DND-41 (cell line): ENCODE results near the gene NRGN.

ENCODE experiments used
- ATAC-seq: fragments of 200-7000 bp; cut with Tn5 transposase; 3 replicates; pipeline ENCODE4 v1.9.1; 2021; ENCODE audit warnings: low read depth; ENCODE audit not compliant: insufficient read depth
- DNase-seq: peaks from one replicate; pipeline ENCODE4 v3.0.0-alpha.2; 2020
- H2AFZ ChIP-seq: 2 replicates; pipeline ENCODE4 v1.6.0; 2012; ENCODE audit warnings: low read depth, low read length
- H3K27ac ChIP-seq: 2 replicates; pipeline ENCODE4 v1.5.1; 2012; ENCODE audit warnings: low read length, inconsistent platforms
- H3K27me3 ChIP-seq: fragments of 200-600 bp; sonication (generic); 2 replicates; pipeline ENCODE4 v1.6.0; 2012; ENCODE audit warnings: low read length, mild to moderate bottlenecking, inconsistent platforms; ENCODE audit not compliant: insufficient read depth, poor library complexity
- H3K36me3 ChIP-seq: 2 replicates; pipeline ENCODE4 v1.5.1; 2012; ENCODE audit warnings: low read length, inconsistent platforms; ENCODE audit not compliant: insufficient read depth
- H3K4me1 ChIP-seq: 2 replicates; pipeline ENCODE4 v1.5.1; 2012; ENCODE audit warnings: mild to moderate bottlenecking, low read length; ENCODE audit not compliant: insufficient read depth
- H3K4me2 ChIP-seq: 2 replicates; pipeline ENCODE4 v1.6.0; 2012; ENCODE audit warnings: mild to moderate bottlenecking, moderate library complexity, low read length, inconsistent platforms; ENCODE audit not compliant: insufficient read depth
- H3K4me3 ChIP-seq, 2 experiments: fragments of 200-600 bp in 1 of 2; shearing (Covaris generic) in 1 of 2; 2 replicates each; pipeline ENCODE4 v1.5.1; 2012 to 2016; ENCODE audit warnings: inconsistent platforms in 2 of 2, low read length in 2 of 2, mild to moderate bottlenecking in 2 of 2, low read depth in 1 of 2, moderate library complexity in 1 of 2
- H3K79me2 ChIP-seq: 2 replicates; pipeline ENCODE4 v1.6.0; 2012; ENCODE audit warnings: low read length, inconsistent platforms; ENCODE audit not compliant: insufficient read depth
- H3K9ac ChIP-seq: 2 replicates; pipeline ENCODE4 v1.6.0; 2012; ENCODE audit warnings: low read depth, mild to moderate bottlenecking, inconsistent platforms, low read length, moderate library complexity
- H3K9me3 ChIP-seq: 2 replicates; pipeline ENCODE4 v1.5.1; 2012; ENCODE audit warnings: low read length, moderate library complexity, mild to moderate bottlenecking, inconsistent platforms; ENCODE audit not compliant: insufficient read depth, severe bottlenecking
- H4K20me1 ChIP-seq: 2 replicates; pipeline ENCODE4 v1.6.0; 2012; ENCODE audit warnings: low read length; ENCODE audit not compliant: insufficient read depth
- CTCF ChIP-seq: IDR thresholded peaks from 2 replicates; pipeline ENCODE4 v1.5.1; 2012; ENCODE audit warnings: borderline replicate concordance, low read length, moderate library complexity, mild to moderate bottlenecking; ENCODE audit not compliant: poor library complexity, severe bottlenecking; ENCODE audit errors: extremely low read depth
- EZH2 ChIP-seq: IDR thresholded peaks from 3 replicates; pipeline ENCODE4 v1.6.1; 2012; ENCODE audit warnings: borderline replicate concordance, low read depth, mild to moderate bottlenecking, moderate library complexity, low read length, inconsistent platforms; ENCODE audit not compliant: severe bottlenecking

Gene NRGN

GRCh38 chr11:124760205-124760652 is 20.5 kb downstream of the NRGN start:
- H3K4me1 ChIP-seq = no peaks in the 10 kb centered on the region
- H3K9me3 ChIP-seq = no peaks in the 10 kb centered on the region
- no peak overlapping the region for H3K4me3 ChIP-seq
- no peak overlapping the region for H3K4me2 ChIP-seq
- no peak overlapping the region for H3K9ac ChIP-seq
- DNase-seq (no peak), ATAC-seq (no peak)
- H3K27ac ChIP-seq = no peak overlapping the region
- H3K79me2 ChIP-seq = no peaks in the 10 kb centered on the region
- TF ChIP-seq CTCF = no peak
- no peak for TF ChIP-seq EZH2
- H4K20me1 ChIP-seq = peaks cover 10% of the 10 kb centered on the region; the same call in 1 of the 2 replicates
- no peaks in the 10 kb centered on the region for H3K27me3 ChIP-seq
- H2AFZ ChIP-seq = no peak overlapping the region
- peaks cover 5% of the 10 kb centered on the region; the same call in 1 of the 2 replicates for H3K36me3 ChIP-seq

- Histone ChIP-seq H2AFZ (no peak overlapping the region), H3K4me2 (no peak overlapping the region), H3K4me1 (no peaks in the 10 kb centered on the region), H3K4me3 (no peak overlapping the region), H3K27ac (no peak overlapping the region), H3K36me3 (peaks cover 5% of the 10 kb centered on the region; the same call in 1 of the 2 replicates), H3K9me3 (no peaks in the 10 kb centered on the region), H4K20me1 (peaks cover 10% of the 10 kb centered on the region; the same call in 1 of the 2 replicates), H3K9ac (no peak overlapping the region), H3K27me3 (no peaks in the 10 kb centered on the region), H3K79me2 (no peaks in the 10 kb centered on the region)
- ATAC-seq (no peak), DNase-seq (no peak)
- no peak for TF ChIP-seq CTCF
- no peak for TF ChIP-seq EZH2
These were observed 21.1 kb downstream of the NRGN start for GRCh38 chr11:124760806-124761205.

GRCh38 chr11:124761301-124762104 is 21.8 kb downstream of the NRGN start:
- no peak overlapping the region for H3K4me2 ChIP-seq
- H3K36me3 ChIP-seq = peaks cover 5% of the 10 kb centered on the region; the same call in 1 of the 2 replicates
- no peak for TF ChIP-seq CTCF
- no peak for TF ChIP-seq EZH2
- peaks cover 10% of the 10 kb centered on the region; the same call in 1 of the 2 replicates for H4K20me1 ChIP-seq
- no peaks in the 10 kb centered on the region for H3K27me3 ChIP-seq
- no peak overlapping the region for H3K27ac ChIP-seq
- no peaks in the 10 kb centered on the region for H3K79me2 ChIP-seq
- no peak overlapping the region for H3K4me3 ChIP-seq
- H3K9me3 ChIP-seq = no peaks in the 10 kb centered on the region
- H2AFZ ChIP-seq = no peak overlapping the region
- H3K4me1 ChIP-seq = no peaks in the 10 kb centered on the region
- H3K9ac ChIP-seq = no peak overlapping the region
- DNase-seq = no peak
- ATAC-seq = no peak
